HG03439 (cell line): ENCODE results near the gene FOXE1.

Source experiments
- ATAC-seq: cut with Tn5 transposase; IDR thresholded peaks from one replicate; pipeline ENCODE4 v1.9.1; 2021; ENCODE audit warnings: mild to moderate bottlenecking, moderate library complexity; ENCODE audit not compliant: unreplicated experiment

Gene FOXE1

DNA sequence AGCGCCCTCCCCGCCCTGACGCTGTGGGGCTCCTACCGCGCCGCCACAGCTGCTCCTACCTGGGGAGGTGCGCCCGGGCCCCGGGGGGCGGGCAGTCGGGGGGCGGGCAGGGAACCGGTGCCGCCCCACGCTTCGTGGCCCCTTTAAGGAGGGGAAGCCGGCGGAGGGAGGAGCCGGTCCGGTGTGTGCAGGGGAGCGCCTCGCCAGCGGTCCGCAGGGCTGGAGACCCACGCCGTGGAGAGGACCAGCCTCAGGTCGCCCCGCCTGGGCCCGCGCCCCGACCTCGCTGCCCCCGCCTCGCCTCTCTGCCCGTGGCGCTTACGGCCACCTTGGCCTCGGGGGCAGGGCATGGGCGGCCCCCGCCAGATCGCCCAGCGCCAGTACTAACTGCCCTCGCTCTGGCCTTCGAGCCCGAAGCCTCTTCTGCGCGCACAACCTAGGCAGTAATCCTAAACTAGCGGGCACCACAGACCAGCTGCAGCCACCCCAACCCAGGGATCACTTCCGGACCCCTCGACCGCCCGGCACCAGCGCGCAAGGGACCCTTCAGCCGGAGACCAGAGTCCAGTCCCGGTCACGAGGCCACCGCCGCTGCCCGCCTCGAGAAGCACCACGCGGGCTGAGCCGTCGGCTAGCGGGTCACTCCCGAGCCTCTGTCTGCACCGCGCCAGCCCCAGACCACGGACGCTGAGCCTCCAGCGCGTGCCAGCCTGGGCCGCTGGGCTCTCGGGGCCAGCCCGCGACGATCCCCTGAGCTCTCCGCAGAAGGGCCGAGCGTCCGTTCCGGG, at the start of gene FOXE1:
FOXE1 (plus strand) TSS at position 171 of the 788 bp plus-strand sequence. CDS start 689 bp downstream, outside the sequence.
- ATAC-seq, result no peak

DNA sequence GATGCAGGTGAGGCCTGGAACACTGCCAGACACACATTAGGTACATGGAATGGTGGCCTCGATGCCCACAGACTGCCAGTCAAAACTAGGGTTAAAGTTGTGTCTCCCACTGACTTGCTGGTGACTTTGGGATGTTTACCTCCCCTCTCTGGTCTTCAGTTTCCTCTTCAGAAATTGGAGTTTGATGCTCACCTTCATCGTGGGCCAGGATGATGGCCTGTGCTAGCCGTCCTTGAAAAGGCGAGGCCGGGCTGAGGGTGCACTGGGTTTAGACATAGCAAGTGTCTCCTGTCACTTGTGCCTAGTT, 49.0 kb upstream of the FOXE1 start:
- ATAC-seq, result no peak

DNA sequence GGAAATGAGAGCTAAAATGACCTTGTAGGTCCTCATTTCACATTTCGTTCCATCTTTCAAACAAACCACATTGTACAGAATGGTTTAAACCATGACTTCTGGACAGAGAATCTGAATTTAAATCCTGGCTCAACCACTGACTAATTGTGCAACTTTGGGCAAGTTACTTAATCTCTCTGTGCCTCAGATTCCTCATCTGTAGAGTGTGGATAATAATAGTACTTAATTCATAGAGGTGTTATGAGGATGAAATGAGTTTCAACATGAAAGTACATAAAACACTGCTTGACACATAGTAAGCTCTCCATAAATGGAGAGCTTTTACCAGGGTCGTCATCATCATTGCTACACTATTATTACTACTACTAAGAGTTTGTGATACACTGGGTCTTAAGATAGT, 46.3 kb upstream of the FOXE1 start:
- no peak for ATAC-seq

DNA sequence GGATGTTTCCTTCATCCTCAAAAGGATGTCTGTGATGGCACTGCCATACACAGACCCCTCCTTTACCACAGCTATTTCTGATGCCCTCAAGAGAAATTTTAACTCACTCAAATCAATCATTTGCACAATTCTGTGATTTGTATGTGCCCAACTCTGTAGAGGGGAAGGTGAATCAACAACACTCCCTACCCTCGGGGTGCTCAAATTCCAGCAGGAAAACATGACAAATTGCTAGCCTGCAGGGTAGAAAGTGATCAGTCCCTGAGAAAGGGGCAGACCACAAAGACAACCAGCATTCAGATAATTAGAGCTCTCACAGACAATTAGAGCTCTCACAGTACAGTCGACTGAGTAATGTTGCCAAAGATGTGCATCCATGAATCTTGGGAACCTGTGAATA, 45.3 kb upstream of the FOXE1 start:
- no peak for ATAC-seq

DNA sequence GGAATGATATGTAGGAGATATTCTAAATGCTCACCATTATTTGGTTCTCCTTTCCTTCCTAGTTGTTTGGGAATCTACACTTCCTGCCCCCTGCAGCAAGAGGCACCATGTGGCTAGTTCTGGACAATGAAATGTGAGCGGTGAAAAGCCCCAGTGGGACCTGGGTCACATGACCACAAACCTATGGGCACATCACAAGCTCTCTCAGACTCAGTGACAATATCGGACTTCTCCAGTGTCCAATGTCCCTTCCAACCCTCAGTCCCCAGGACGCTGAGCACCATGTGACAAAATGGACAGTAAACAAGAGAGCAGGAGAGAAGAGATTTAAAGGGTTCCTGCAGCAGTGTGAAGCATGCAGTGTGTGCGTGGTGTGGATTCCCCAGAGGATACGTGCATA, 44.6 kb upstream of the FOXE1 start:
- ATAC-seq, result no peak

DNA sequence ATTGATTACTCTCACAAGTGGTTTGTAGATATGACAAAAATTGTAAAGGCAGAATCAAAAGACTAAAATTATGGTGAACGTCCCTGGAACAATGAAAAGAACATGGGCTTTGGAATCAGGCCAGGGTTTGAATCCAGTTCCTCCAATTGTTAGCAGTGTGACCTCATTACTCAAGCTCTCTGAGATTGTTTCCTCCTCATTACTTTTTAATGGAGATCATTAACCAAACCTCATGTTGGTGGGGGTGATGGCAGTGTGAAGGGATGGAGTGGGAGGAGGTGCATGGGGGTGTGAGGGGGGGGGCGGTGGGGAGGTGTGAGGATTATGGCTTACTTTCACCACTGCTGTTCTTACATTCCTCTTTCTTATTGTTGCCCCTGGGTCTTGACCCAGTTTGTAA, 44.1 kb upstream of the FOXE1 start:
- no peak for ATAC-seq

DNA sequence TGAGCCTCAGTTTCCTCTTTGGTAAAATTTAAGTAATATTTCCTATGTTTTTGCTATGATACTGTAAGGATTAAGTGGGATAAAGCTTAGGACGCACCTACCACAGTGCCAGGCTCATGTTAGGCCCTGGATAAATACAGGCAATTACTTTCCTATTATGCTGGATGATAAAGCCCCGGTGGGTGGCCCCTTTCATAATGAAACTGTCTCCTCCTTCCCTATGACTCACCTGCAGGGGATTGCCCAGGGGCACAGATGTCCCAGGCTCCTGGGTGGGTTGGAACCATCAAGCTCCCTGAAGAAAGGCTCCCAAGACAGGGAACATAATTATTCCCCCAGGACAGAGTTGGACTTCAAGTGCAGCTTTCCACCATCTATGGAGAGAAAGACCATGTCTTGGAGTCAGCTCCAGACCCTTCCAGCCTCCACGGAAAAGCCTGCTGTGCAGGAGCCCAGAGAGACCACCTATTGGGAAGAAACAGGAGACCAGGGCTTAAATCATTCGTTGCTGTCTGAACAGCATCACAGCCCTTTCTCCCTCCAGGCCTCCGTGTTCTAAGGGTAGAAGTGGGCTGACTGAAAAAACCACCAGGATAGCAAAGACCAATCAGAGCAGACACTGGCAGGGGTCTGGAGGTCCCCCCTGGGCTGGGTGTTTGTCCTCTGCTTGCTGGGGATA, 43.2 kb upstream of the FOXE1 start:
- ATAC-seq, result no peak

DNA sequence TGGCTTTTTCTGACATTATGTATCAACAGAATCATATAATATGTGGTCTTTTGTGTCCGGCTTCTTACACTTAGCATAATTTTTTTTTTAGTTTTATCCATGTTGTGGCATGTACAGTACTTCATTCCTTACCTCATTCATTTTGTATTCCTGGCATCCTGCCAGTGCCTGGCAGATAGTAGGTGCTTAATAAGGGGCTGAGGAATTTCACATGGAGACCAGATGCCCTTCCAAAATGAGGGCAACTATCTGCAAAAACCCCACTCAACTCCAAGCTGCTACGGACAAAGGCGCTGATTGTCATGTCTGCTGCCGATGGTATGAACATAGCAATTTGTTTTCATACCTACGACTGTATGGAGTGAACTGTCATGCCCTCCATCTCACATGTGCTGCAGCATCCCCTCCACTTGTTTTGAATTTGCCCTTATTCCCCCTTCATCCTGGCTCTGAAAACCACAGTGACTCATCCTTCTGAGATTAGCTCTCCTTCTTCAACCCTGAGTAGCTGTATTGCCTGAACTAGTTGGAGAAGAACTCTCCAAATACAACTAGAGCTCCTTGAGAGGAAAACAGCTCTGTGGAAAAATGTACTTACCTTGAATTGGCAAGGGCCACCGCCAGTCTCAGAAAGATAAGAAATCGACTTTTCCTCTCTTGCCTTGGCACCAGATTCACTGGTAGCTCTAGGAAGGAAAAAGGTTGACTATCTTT, 41.3 kb upstream of the FOXE1 start:
- ATAC-seq, result no peak

DNA sequence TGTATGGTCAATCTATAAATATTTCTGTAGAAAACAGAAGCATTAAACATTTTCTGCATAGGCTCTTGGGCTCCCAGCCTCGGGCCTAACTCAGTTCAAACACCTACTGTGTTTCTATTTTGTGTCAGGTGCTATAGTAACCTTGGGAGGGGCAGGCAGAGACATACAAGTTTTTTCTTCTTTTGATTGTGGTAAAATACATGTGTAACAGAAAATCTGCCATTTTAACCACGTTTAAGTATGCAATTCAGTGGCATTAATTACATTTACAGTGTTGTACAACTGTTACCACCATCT, 40.8 kb upstream of the FOXE1 start:
- ATAC-seq, result no peak

DNA sequence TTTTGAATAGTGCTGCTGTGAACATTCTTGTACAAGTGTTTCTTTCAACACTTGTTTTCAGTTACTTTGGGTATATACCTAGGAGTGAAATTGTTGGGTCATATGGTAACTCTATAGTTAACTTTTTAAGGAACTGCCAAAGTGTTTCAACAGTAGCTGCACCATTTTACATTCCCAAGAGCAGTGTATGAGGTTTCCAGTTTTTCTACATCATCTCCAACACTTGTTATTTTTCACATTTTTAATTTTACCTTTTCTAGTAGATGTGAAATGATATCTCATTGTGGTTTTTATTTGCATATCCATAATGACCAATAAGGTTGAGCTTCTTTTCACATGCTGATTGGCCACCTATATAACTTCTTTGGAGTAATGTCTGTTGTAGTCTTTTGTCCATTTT, 40.0 kb upstream of the FOXE1 start:
- ATAC-seq, result no peak

DNA sequence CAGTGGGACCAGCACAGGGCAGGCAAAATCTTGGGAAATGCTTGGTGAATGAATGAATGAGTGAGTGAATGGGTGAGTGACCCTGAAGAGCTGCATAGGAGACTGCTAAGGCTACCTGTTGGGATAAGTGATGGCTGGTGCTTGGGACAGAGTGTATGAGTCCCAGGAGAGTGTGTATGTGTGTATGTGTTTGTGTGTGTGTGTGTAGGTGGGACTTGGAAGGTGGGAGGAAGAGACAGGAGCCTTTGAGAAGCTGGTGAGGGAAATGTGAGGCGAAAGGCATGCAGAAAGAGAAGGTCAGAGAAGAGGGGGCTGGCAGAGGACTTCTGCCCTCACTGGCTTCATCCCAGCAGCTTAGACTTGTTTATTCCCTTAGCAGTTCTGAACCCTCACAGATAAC, 33.3 kb upstream of the FOXE1 start:
- no peak for ATAC-seq

DNA sequence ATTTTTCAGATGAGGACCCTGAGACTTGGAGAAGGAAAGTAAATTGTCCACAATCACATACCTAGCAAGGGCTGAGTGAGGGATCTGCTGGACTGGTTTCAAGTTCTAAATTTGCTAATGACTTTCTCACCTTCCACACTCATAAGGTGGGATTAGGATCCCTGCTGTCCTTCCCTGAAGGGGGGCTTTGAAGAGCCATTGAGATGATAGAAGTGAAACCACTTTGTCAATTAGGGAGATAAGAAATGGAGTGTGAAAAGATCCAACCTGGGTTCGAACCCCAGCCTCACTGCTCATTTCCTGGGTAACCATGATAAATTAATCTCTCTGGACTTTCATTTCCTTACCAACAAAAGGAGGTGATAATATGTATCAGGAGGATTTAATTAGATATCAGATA, 32.7 kb upstream of the FOXE1 start:
- ATAC-seq, result no peak

DNA sequence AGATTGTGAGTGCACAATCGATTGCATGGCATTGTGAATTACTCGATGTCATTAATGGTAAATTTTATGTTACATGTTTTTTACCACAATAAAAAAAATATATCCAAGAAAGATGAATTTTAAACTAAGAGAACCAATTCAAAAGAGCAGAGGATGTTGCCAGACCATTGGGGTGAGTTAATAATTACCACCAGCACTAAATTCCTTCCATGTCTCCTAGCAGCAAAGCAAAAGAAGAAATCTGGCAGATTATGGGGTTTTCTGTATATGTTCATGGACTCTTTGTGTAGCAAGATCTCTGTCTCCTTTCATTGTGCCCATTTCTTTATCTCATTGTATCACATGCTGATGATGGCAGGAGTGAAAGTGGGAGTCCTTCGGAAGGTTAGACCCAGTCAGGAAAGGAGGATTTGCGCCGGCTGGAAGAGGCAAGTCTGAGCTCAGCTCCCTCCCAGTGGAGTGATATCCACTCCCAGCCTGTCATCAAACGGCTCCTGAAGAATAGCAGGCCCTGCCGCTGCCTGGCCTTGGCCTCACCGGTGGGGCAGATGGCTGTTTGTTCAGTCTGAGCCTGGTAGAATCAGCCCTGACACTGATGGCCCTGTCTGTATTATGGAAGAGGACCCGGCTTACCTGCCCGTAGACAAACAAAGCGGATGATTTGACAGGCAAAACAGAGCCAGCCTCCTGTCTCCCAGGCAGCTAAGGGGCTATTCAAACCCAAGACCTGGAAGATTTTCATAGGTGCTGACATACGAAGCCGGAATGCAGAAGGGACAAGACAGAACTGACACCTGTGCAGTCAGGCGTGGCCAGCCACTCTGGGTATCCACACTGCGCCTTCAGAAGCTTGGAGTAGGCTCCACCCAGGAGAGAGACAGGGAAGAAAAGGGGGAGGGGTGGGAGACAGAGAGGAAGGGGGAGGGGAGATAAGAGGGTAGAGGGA, 21.9 kb upstream of the FOXE1 start:
- ATAC-seq, result no peak

DNA sequence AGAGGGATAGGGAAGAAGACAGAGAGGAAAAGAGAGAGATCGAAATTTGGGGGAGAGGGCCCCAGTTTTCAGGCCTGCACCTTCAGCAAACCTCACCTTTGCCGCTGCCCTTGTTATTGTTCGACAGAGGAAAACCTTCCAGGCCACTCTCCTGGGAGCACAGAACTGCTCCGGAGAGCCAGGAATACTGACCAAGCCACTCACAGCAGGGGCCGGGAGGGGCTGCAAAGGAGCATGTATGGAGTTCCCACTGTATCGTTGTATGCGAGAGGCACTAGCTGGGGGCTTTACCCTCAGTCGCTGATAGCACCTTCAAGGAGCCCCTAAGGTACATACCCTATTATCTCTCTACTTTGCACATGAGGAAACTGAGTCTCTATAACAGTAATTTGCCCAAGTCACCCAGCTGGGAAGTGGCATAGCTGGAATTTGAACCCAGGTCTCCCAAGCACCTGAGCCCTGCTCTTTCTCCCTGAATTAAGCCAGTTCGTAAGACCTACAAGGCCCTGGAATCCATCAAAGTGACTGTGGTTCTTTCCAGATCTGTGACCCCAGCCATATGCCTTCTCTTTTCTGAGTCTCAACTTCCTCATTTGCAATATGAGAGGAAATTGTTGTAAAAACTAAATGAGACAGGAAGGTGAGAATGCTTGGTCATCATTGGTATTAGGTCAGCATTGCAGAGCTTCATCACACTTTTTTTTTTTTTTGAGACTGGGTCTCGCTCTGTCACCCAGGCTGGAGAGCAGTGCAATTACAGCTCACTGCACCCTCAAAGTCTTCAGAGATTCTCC, 21.0 kb upstream of the FOXE1 start:
- ATAC-seq, result no peak

DNA sequence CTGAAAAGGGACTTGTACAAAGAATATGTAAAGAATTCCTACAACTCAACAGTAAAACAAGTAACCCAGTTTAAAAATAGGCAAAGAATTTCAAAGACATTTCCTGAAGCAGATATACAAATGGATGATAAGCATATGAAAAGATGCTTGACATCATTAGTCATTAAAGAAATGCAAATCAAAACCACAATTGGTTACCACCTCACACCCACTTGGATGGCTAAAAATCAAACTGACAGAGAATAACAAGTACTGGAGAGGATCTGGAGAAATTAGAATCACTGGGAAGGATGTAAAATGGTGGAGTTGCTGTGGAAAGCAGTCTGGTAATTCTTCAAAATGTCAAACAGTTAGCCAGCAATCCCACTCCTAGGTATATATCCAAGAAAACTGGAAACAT, 12.5 kb upstream of the FOXE1 start:
- no peak for ATAC-seq

DNA sequence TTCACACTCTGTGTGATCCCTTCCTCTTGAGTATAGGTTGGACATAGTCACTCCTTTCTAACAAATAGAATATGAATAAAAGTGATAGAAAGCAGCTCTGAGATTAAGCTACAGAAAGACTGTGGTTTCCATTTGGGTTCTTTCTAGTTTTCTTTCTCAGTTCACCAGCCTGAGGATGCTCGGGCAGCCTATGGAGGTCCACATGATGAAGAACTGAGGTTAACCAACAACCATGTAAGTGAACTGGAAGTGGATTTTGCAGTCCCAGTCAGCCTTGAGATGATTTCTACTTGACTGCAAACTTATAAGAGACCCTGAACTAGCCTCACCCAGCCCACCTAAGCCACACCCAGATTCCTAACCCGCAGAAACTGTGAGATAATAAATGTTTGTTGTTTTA, 10.1 kb upstream of the FOXE1 start:
- no peak for ATAC-seq

DNA sequence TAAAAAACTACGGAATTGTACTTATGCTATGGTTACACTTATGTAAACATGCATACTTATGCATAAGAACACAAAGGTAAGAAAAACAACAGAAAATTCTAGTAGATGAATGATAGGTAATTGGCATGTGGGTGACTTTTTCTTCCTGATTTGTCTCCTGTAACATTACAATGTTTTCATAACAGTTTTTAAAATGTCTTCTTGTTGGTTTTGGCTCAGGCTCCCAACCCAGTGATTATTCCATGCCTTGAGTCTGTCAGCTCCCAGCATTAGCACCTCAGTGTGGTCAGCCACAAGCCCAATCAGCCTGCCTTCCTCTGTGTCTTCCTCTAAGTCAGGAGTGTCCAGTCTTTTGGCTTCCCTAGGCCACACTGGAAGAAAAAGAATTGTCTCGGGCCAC, 7.9 kb upstream of the FOXE1 start:
- no peak for ATAC-seq

DNA sequence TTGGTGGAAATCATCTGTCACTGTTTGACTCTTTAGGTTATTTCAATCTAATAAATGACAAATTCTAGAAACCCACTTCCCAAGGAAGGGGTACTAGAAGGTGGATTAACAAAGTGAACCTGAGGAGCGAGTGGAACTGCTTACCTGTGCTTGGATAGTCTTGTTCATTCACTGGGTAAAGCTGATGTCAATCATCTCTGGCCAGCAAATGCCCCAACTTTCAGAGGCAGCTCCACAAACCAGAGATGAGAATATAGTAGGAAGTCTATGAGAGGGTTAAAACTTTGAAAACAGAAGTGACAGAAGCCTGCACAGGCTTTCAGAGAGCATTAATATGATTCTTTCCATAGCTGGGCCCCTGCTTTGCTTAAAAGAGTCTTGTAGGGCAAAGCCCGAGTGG, 7.3 kb upstream of the FOXE1 start:
- ATAC-seq, result no peak

DNA sequence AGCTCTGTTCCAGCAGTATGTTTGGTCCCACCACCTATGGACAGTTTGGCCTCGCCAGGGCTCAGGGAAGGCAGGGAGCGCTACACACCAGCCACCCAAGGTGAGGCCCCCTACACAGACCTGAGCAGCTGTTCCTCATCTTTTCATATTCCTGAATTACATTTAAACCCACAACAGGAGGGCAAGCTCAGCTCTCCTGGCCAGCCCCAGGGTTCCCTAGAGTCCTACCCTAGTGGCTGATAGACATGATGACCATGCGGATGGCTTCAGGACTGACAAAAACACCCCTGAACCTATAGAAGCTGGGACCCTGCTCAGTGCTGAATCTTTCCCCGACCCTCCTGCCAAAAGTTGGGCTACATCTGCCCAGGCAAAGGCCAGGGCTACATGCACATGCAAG, 6.7 kb upstream of the FOXE1 start:
- ATAC-seq, result no peak

DNA sequence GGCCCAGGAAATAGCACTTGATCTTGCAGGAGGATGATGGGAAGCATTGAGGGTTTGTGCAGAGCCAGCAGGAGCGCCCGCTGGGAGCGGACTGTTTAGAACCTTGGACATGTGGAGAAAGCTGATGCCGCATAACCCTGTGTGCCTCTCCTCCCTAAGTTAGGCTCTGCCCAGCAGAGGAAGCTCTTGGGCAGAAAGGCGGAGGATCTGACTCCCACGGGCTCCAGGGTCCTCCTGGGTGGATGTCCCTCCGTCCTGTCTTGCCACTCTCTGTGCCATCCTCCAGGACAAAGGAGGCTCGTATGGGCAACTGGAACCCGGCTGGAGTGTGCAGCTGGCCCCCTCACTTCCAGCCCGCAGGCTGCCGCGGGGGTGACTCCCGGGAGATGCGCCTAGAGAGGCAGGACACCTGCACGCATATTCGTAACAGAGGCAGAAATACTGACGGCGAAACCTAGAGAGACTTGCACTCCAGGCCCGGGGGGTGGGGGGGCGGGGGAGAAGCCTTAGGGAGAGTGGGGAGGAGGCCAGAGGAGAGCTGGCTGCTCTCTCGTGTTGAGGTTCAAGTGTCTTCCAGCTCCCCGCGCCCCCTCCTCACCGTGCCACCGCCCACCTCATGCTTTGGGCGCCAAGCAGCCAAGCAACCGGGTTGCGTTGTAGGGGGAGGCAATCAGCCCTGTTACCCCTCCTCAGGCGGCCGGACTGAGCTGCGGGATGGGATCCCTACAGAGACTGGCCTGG, 5.4 kb upstream of the FOXE1 start:
- ATAC-seq, result no peak
